Measurements from ENCODE around the gene CCT3. TPM values are rescaled to one million over a fixed set of nuclear protein-coding genes. Genes with fewer than 3 reads are reported as not detected.

Gene CCT3
- total and polyA plus RNA-seq, 2 experiments from 2014 or later, result 405 to 618 TPM

DNA sequence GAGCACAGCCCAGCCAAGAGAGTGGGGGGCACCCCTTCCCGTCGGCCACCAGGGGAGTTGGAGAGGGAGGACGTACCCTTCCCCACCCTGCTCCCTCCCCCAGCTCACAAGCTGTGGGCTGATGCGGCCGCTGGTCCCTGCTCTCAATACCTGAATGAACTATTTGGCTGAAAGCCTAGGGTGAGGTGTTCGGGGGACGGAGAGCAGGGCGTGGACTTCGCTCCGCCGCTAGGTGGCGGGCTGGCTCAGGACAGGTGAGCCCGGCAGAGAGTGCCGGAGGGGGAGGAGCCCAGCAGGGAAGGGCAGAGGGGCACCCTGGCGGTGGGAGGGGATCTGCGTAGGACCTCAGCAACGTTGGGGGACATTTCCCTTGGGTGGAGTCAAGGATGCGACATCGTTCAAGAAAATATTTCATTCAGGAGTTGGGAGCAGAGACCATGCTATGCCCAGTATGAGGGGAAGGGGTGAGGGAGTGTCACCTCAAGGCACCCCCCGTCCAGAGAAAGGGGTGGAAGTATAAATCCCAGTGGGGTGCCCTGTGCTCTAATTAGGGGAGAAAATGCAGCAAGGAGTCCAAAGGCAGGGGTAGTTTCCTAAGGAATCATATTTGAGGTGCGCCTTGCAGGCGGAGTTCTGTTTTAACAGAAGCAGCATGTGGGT lies 18.9 kb upstream of the CCT3 start:
- Mint-ChIP-seq H3K27me3 (ENCODE audit: insufficient read depth, low read depth, poor library complexity) (no peaks in the 10 kb centered on the region), H3K27ac (no peak overlapping the region), H3K36me3 (ENCODE audit: low read depth) (no peaks in the 10 kb centered on the region), H3K9me3 (0 out of 3 replicates have a peak, but pooled peaks cover 3% of the 10 kb centered on the region), H3K4me3 (peak overlapping the region; percentile 69), H3K4me1 (peaks cover 14% of the 10 kb centered on the region)
- Histone ChIP-seq H3K27me3 (ENCODE audit: insufficient read depth) (no peaks in the 10 kb centered on the region), H3K4me3 (peak overlapping the region; percentile 62), H3F3A (replicated peaks; ENCODE audit: low read depth) (0 out of 2 replicates have a peak, but pooled peaks cover 4% of the 10 kb centered on the region), H3K79me2 (replicated peaks; ENCODE audit: insufficient read depth) (no peaks in the 10 kb centered on the region), H3K36me3 (ENCODE audit: insufficient read depth) (no peaks in the 10 kb centered on the region), H3K4me2 (peak overlapping the region; percentile 88), H4K20me1 (replicated peaks; ENCODE audit: insufficient read depth) (no peaks in the 10 kb centered on the region), H2AFZ (peak overlapping the region; percentile 100), H3K4me1 (ENCODE audit: insufficient read depth) (0 out of 2 replicates have a peak, but pooled peaks cover 4% of the 10 kb centered on the region), H3K9me2 (ENCODE audit: insufficient read depth) (no peaks in the 10 kb centered on the region), H3K27ac (ENCODE audit: low read depth) (0 out of 2 replicates have a peak overlapping the region, but pooled peaks have one; percentile 22)
- TF ChIP-seq STAT1 (IDR thresholded peaks at IDR 0.05; ENCODE audit: unreplicated experiment) (no peak), EZH2 (IDR thresholded peaks at IDR 0.05; ENCODE audit: low read depth, unreplicated experiment) (no peak), POLR2AphosphoS5 (IDR thresholded peaks at IDR 0.05; ENCODE audit: low read depth) (0 out of 2 replicates have a peak, but pooled peaks have one; percentile 19), EZH2phosphoT487 (IDR thresholded peaks at IDR 0.05; ENCODE audit: unreplicated experiment) (no peak), CREB1 (CRISPR knock-in tag; IDR thresholded peaks at IDR 0.05; ENCODE audit: low read depth) (peak; percentile 37; the same call in 1 of the 2 replicates), ZNF114 (CRISPR knock-in tag; IDR thresholded peaks at IDR 0.05) (no peak), NANOG (IDR thresholded peaks at IDR 0.05; ENCODE audit: borderline replicate concordance) (no peak), JUNB (IDR thresholded peaks at IDR 0.05; ENCODE audit: unreplicated experiment) (no peak), ZNF331 (CRISPR knock-in tag; IDR thresholded peaks at IDR 0.05; ENCODE audit: low read depth) (no peak)
- TF ChIP-seq, protein P1, sequence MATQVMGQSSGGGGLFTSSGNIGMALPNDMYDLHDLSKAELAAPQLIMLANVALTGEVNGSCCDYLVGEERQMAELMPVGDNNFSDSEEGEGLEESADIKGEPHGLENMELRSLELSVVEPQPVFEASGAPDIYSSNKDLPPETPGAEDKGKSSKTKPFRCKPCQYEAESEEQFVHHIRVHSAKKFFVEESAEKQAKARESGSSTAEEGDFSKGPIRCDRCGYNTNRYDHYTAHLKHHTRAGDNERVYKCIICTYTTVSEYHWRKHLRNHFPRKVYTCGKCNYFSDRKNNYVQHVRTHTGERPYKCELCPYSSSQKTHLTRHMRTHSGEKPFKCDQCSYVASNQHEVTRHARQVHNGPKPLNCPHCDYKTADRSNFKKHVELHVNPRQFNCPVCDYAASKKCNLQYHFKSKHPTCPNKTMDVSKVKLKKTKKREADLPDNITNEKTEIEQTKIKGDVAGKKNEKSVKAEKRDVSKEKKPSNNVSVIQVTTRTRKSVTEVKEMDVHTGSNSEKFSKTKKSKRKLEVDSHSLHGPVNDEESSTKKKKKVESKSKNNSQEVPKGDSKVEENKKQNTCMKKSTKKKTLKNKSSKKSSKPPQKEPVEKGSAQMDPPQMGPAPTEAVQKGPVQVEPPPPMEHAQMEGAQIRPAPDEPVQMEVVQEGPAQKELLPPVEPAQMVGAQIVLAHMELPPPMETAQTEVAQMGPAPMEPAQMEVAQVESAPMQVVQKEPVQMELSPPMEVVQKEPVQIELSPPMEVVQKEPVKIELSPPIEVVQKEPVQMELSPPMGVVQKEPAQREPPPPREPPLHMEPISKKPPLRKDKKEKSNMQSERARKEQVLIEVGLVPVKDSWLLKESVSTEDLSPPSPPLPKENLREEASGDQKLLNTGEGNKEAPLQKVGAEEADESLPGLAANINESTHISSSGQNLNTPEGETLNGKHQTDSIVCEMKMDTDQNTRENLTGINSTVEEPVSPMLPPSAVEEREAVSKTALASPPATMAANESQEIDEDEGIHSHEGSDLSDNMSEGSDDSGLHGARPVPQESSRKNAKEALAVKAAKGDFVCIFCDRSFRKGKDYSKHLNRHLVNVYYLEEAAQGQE (IDR thresholded peaks at IDR 0.05; ENCODE audit: unreplicated experiment), result no peak
- TF ChIP-seq, protein P2, sequence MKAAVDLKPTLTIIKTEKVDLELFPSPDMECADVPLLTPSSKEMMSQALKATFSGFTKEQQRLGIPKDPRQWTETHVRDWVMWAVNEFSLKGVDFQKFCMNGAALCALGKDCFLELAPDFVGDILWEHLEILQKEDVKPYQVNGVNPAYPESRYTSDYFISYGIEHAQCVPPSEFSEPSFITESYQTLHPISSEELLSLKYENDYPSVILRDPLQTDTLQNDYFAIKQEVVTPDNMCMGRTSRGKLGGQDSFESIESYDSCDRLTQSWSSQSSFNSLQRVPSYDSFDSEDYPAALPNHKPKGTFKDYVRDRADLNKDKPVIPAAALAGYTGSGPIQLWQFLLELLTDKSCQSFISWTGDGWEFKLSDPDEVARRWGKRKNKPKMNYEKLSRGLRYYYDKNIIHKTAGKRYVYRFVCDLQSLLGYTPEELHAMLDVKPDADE (IDR thresholded peaks at IDR 0.05), result peak; percentile 25; the same call in 1 of the 2 replicates
- TF ChIP-seq, protein P3, sequence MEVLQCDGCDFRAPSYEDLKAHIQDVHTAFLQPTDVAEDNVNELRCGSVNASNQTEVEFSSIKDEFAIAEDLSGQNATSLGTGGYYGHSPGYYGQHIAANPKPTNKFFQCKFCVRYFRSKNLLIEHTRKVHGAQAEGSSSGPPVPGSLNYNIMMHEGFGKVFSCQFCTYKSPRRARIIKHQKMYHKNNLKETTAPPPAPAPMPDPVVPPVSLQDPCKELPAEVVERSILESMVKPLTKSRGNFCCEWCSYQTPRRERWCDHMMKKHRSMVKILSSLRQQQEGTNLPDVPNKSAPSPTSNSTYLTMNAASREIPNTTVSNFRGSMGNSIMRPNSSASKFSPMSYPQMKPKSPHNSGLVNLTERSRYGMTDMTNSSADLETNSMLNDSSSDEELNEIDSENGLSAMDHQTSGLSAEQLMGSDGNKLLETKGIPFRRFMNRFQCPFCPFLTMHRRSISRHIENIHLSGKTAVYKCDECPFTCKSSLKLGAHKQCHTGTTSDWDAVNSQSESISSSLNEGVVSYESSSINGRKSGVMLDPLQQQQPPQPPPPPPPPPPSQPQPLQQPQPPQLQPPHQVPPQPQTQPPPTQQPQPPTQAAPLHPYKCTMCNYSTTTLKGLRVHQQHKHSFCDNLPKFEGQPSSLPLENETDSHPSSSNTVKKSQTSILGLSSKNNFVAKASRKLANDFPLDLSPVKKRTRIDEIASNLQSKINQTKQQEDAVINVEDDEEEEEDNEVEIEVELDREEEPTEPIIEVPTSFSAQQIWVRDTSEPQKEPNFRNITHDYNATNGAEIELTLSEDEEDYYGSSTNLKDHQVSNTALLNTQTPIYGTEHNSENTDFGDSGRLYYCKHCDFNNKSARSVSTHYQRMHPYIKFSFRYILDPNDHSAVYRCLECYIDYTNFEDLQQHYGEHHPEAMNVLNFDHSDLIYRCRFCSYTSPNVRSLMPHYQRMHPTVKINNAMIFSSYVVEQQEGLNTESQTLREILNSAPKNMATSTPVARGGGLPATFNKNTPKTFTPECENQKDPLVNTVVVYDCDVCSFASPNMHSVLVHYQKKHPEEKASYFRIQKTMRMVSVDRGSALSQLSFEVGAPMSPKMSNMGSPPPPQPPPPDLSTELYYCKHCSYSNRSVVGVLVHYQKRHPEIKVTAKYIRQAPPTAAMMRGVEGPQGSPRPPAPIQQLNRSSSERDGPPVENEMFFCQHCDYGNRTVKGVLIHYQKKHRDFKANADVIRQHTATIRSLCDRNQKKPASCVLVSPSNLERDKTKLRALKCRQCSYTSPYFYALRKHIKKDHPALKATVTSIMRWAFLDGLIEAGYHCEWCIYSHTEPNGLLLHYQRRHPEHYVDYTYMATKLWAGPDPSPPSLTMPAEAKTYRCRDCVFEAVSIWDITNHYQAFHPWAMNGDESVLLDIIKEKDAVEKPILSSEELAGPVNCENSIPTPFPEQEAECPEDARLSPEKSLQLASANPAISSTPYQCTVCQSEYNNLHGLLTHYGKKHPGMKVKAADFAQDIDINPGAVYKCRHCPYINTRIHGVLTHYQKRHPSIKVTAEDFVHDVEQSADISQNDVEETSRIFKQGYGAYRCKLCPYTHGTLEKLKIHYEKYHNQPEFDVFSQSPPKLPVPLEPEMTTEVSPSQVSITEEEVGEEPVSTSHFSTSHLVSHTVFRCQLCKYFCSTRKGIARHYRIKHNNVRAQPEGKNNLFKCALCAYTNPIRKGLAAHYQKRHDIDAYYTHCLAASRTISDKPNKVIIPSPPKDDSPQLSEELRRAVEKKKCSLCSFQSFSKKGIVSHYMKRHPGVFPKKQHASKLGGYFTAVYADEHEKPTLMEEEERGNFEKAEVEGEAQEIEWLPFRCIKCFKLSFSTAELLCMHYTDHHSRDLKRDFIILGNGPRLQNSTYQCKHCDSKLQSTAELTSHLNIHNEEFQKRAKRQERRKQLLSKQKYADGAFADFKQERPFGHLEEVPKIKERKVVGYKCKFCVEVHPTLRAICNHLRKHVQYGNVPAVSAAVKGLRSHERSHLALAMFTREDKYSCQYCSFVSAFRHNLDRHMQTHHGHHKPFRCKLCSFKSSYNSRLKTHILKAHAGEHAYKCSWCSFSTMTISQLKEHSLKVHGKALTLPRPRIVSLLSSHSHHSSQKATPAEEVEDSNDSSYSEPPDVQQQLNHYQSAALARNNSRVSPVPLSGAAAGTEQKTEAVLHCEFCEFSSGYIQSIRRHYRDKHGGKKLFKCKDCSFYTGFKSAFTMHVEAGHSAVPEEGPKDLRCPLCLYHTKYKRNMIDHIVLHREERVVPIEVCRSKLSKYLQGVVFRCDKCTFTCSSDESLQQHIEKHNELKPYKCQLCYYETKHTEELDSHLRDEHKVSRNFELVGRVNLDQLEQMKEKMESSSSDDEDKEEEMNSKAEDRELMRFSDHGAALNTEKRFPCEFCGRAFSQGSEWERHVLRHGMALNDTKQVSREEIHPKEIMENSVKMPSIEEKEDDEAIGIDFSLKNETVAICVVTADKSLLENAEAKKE (CRISPR knock-in tag; IDR thresholded peaks at IDR 0.05), result no peak
- TF ChIP-seq, protein P4, sequence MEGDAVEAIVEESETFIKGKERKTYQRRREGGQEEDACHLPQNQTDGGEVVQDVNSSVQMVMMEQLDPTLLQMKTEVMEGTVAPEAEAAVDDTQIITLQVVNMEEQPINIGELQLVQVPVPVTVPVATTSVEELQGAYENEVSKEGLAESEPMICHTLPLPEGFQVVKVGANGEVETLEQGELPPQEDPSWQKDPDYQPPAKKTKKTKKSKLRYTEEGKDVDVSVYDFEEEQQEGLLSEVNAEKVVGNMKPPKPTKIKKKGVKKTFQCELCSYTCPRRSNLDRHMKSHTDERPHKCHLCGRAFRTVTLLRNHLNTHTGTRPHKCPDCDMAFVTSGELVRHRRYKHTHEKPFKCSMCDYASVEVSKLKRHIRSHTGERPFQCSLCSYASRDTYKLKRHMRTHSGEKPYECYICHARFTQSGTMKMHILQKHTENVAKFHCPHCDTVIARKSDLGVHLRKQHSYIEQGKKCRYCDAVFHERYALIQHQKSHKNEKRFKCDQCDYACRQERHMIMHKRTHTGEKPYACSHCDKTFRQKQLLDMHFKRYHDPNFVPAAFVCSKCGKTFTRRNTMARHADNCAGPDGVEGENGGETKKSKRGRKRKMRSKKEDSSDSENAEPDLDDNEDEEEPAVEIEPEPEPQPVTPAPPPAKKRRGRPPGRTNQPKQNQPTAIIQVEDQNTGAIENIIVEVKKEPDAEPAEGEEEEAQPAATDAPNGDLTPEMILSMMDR (conservative IDR thresholded peaks at IDR 0.05; ENCODE audit: low read depth in 2 of 2), result peak; percentile 96 to 99
- ATAC-seq, result peak; percentile 96
- DNase-seq (ENCODE audit: low spot score), result peak; percentile 97

All from GM23338 (cell line).